GM12872 (cell line): Measurements from ENCODE around the gene PPFIA1.

Source experiments
- TF ChIP-seq, protein P1 (sequence below): IDR thresholded peaks from 3 replicates; pipeline ENCODE4 v1.5.1; 2011; ENCODE audit warnings: low read depth, mild to moderate bottlenecking, low read length, moderate library complexity; ENCODE audit not compliant: insufficient read depth

PPFIA1 gene

GRCh38 chr11:70404244-70404643, 133.8 kb downstream of the PPFIA1 start:
- TF ChIP-seq, protein P1, sequence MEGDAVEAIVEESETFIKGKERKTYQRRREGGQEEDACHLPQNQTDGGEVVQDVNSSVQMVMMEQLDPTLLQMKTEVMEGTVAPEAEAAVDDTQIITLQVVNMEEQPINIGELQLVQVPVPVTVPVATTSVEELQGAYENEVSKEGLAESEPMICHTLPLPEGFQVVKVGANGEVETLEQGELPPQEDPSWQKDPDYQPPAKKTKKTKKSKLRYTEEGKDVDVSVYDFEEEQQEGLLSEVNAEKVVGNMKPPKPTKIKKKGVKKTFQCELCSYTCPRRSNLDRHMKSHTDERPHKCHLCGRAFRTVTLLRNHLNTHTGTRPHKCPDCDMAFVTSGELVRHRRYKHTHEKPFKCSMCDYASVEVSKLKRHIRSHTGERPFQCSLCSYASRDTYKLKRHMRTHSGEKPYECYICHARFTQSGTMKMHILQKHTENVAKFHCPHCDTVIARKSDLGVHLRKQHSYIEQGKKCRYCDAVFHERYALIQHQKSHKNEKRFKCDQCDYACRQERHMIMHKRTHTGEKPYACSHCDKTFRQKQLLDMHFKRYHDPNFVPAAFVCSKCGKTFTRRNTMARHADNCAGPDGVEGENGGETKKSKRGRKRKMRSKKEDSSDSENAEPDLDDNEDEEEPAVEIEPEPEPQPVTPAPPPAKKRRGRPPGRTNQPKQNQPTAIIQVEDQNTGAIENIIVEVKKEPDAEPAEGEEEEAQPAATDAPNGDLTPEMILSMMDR = no peak

GRCh38 chr11:70405679-70406395, 135.3 kb downstream of the PPFIA1 start:
- TF ChIP-seq, protein P1 = no peak

DNA sequence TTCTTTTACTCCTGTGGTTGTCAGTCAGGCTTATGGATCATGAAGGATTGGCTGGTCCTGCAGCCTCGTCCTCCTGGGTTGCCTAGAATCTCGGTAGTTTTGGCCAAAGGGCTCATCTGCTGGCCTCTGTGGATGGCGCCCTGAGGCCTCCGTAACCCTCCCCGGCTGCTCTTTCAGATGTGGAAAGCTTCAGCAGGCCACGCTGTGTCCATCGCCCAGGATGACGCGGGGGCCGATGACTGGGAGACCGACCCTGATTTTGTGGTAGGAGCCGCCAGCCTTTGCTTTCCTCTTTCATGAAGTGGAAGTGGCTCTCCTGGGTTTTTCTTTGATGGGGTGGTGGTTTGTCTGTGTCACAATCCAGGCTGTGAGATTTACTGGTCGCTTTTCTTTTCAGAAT, 136.6 kb downstream of the PPFIA1 start:
- TF ChIP-seq, protein P1 = no peak

- TF ChIP-seq, protein P1 = no peak
Observed at GRCh38 chr11:70407814-70408213, 137.3 kb downstream of the PPFIA1 start.

DNA sequence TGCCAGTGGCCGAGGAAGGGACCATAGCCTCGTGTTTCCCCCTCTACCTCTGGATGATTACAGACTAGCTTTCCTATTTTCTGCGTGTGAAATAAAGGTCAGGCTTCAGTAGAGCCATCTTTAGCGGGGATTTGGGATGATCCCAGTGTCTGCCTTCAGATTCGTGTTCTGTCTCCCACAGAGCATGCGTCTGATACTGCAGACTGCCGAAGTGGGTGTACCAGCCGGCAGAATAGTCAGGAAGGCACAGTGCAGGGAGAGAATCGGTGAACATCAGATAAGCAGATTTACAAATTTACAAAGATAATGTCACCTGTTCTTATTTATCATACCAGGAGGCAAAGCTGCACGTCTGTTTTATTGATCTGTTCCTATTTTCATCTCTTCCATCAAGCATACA, 138.9 kb downstream of the PPFIA1 start:
- TF ChIP-seq, protein P1 = no peak

DNA sequence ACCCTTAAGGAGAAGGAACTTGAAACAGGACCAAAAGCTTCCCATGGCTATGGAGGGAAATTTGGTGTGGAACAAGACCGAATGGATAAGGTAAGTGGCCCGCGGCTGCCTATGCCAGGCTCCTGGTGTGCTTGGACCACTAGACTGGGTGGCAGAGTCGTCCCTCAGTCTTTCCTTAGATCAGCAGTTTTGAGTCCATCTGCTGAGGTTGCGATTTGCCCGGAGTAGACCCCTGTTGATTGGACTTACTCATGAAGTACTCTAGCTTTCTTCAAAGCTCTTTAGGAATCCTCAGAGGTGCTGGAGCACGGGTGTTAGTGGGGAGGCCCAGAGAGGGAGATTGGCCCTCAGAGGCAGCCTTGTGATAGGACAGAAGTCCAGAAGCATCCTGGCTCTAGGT, 139.4 kb downstream of the PPFIA1 start:
- TF ChIP-seq, protein P1 = no peak

DNA sequence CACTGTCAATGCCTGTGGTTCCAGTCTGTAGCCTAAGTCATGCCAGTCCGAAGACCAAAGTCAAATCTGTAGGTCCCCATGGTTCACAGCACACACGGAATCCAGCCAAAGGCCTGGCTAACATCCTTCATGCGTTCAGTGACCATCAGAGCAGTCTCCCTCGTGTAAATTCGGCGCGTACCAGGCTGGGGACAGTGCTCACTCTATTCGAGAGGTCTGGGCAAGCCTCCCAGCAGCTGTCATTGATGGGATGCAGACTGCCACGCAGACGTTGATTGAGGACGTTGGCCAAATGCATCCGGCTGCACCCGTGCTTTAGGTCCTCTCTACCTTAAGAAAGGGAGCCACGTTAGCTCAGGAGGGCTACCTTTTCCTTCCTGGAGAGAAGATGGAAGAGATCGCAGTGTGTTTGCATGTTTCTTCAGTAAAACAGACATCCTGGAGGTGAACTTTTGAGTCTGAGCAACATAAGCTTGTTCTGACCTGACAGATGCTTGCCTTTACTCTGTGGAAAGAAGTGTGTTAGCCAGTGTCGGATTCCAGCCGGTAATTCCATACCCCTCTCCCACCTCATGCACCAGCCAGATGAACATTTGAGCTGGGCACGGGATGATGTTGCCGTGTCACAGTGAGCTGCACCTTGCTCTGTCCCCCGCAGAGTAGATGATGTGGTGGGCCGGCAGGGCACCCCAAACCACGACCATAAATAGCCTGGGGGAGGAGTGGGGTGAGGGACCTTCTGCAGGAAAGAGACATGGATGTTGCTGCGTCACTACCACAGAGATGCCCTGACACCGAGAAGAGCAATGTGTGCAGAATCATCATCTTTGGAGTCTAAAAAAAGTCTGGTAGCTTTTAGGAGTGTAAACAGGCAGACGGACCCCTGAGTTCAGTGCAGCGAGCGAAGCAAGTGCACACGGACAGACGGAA, 140.1 kb downstream of the PPFIA1 start:
- TF ChIP-seq, protein P1 = no peak
